OCI-LY3 (cell line): Measurements from ENCODE around the gene CHID1.

Experiments used
- H2AFZ ChIP-seq: fragments of 200-600, 300-600 bp; shearing (Covaris generic); 2 replicates; pipeline ENCODE4 v1.6.0; 2014; ENCODE audit warnings: antibody characterized with exemption, low read depth, low read length
- H3K27ac ChIP-seq: fragments of 200-600, 300-600 bp; sonication (generic); 2 replicates; pipeline ENCODE4 v1.5.1; 2014; ENCODE audit warnings: mild to moderate bottlenecking, low read length, moderate library complexity, mixed read lengths
- H3K27me3 ChIP-seq: fragments of 200-600, 300-600 bp; sonication (generic); 2 replicates; pipeline ENCODE4 v1.6.1; 2014; ENCODE audit warnings: low read depth, low read length, mixed read lengths
- H3K36me3 ChIP-seq: fragments of 200-600, 300-600 bp; sonication (generic); replicated peaks from 2 replicates; pipeline ENCODE3; 2014; ENCODE audit warnings: low read depth, low read length, mixed read lengths
- H3K4me1 ChIP-seq: fragments of 300-600, 200-600 bp; sonication (generic); 2 replicates; pipeline ENCODE4 v1.6.1; 2014; ENCODE audit warnings: low read length, mixed read lengths
- H3K4me2 ChIP-seq: fragments of 200-600, 300-600 bp; sonication (generic); 2 replicates; pipeline ENCODE4 v1.6.1; 2014; ENCODE audit warnings: low read length, mixed read lengths
- H3K4me3 ChIP-seq: fragments of 300-600, 200-600 bp; sonication (generic); 2 replicates; pipeline ENCODE4 v1.5.1; 2014; ENCODE audit warnings: antibody characterized with exemption, mild to moderate bottlenecking, low read length, moderate library complexity
- H3K79me2 ChIP-seq: fragments of 300-600, 200-600 bp; shearing (Covaris generic); 2 replicates; pipeline ENCODE4 v1.6.1; 2014; ENCODE audit warnings: mild to moderate bottlenecking, low read length, mixed read lengths
- H3K9ac ChIP-seq: fragments of 300-600, 200-600 bp; shearing (Covaris generic); 2 replicates; pipeline ENCODE4 v1.6.0; 2014; ENCODE audit warnings: mild to moderate bottlenecking, low read length, moderate library complexity
- H3K9me3 ChIP-seq: fragments of 200-600, 300-600 bp; shearing (Covaris generic); 2 replicates; pipeline ENCODE4 v1.6.1; 2014; ENCODE audit warnings: low read length, mixed read lengths; ENCODE audit not compliant: insufficient read depth
- H4K20me1 ChIP-seq: fragments of 200-600, 300-600 bp; sonication (generic); 2 replicates; pipeline ENCODE4 v1.6.1; 2016; ENCODE audit warnings: low read length, mixed read lengths; ENCODE audit not compliant: insufficient read depth
- EZH2phosphoT487 ChIP-seq: fragments of 200-600 bp; shearing (Covaris generic); IDR thresholded peaks from 2 replicates; pipeline ENCODE4 v1.6.1; 2018; ENCODE audit warnings: antibody characterized with exemption, mixed run types, low read depth
- TF ChIP-seq, protein P1 (sequence below): fragments of 200-600, 300-600 bp; sonication (generic); IDR thresholded peaks from 2 replicates; pipeline ENCODE4 v1.5.1; 2014; ENCODE audit warnings: antibody characterized with exemption, low read length, low read depth

CHID1 gene

DNA sequence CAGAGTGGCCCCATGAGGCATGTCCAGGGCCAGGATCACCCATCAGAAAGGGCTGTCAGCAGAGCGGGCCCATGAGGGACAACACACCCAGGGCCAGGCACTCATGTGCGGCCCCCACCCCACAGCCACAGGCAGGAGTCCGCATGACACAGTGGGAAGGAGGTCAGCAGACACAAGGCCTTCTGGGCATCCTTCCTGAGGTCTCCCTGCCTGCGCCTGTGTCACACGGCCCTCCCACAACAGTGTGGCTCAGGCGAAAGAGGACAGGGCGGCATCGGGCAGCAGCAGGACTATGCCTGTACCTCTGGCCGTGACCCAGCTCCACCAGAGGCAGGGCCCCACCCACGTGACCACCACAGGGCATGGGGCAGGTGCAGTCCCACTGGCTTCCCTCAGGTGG, 27.1 kb downstream of the CHID1 start:
- Histone ChIP-seq H3K4me1 (no peaks in the 10 kb centered on the region), H3K27ac (no peak overlapping the region), H4K20me1 (no peaks in the 10 kb centered on the region), H3K9me3 (no peaks in the 10 kb centered on the region), H3K9ac (no peak overlapping the region), H3K27me3 (no peaks in the 10 kb centered on the region), H3K79me2 (no peaks in the 10 kb centered on the region), H3K4me3 (no peak overlapping the region), H3K4me2 (no peak overlapping the region), H2AFZ (no peak overlapping the region), H3K36me3 (peaks cover 2% of the 10 kb centered on the region)
- TF ChIP-seq, protein P1, sequence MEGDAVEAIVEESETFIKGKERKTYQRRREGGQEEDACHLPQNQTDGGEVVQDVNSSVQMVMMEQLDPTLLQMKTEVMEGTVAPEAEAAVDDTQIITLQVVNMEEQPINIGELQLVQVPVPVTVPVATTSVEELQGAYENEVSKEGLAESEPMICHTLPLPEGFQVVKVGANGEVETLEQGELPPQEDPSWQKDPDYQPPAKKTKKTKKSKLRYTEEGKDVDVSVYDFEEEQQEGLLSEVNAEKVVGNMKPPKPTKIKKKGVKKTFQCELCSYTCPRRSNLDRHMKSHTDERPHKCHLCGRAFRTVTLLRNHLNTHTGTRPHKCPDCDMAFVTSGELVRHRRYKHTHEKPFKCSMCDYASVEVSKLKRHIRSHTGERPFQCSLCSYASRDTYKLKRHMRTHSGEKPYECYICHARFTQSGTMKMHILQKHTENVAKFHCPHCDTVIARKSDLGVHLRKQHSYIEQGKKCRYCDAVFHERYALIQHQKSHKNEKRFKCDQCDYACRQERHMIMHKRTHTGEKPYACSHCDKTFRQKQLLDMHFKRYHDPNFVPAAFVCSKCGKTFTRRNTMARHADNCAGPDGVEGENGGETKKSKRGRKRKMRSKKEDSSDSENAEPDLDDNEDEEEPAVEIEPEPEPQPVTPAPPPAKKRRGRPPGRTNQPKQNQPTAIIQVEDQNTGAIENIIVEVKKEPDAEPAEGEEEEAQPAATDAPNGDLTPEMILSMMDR, result no peak
- no peak for TF ChIP-seq EZH2phosphoT487

DNA sequence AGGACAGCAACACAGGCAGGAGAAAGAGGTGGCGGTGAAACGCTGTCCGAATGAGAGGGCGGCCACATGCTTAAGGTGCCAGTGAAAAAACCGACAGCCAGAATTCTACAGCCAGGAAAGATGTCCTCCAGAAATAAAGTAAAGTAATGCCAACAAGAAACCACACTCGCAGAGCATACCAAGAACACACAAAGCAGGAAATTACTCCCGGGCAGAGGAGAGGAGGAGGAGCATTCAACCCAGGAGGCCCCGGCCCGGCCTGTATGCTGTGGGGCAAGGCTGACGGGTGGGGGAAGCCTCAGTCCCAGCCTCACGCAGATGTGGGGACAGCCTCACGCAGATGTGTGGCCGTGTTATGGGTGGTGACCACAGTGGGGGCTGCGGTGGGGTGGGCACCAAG, 28.0 kb downstream of the CHID1 start:
- Histone ChIP-seq H3K27ac (no peak overlapping the region), H3K9ac (no peak overlapping the region), H3K9me3 (no peaks in the 10 kb centered on the region), H3K27me3 (no peaks in the 10 kb centered on the region), H4K20me1 (no peaks in the 10 kb centered on the region), H3K4me3 (no peak overlapping the region), H2AFZ (no peak overlapping the region), H3K79me2 (no peaks in the 10 kb centered on the region), H3K4me1 (no peaks in the 10 kb centered on the region), H3K36me3 (peaks cover 2% of the 10 kb centered on the region), H3K4me2 (no peak overlapping the region)
- TF ChIP-seq, protein P1, result no peak
- no peak for TF ChIP-seq EZH2phosphoT487

DNA sequence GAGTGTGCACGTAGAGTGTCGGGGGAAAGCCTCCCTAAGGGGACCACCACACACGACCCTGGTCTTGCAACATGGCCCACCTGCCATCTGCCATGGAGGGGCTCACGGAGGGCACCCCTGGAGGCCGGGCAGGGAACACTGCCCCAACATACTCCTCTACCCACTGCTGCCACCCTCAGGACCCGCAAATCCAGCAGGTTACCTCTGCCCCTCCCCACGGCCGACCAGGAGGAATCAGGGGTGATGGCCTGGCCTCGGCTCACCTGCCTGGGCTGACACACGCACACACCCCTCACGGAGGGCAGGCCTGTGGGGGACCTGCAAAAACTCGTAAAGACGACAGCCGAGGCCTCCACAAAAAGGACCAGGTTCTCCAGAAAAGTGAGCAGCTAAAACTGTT, 30.2 kb downstream of the CHID1 start:
- Histone ChIP-seq H3K9ac (no peak overlapping the region), H2AFZ (no peak overlapping the region), H3K4me1 (no peaks in the 10 kb centered on the region), H3K27ac (no peak overlapping the region), H3K36me3 (peaks cover 2% of the 10 kb centered on the region), H3K27me3 (no peaks in the 10 kb centered on the region), H3K9me3 (no peaks in the 10 kb centered on the region), H4K20me1 (no peaks in the 10 kb centered on the region), H3K4me3 (no peak overlapping the region), H3K79me2 (no peaks in the 10 kb centered on the region), H3K4me2 (no peak overlapping the region)
- no peak for TF ChIP-seq EZH2phosphoT487
- TF ChIP-seq, protein P1, result no peak

DNA sequence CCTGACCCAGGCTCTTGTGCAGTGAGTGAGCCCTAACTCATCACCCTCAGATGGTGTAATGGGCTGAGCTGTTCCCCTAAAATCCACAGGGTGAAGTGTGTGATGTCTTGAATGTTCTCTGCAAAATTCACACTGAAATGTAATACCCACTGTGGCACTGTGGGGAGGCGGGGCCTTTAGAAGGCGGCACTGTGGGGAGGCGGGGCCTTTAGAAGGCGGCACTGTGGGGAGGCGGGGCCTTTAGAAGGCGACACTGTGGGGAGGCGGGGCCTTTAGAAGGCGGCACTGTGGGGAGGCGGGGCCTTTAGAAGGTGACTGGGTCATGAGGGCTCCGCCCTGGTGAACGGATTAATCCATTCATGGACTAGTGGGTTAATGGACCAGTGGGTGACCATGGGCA, 33.0 kb downstream of the CHID1 start:
- H3K79me2 ChIP-seq, result no peaks in the 10 kb centered on the region
- no peak overlapping the region for H3K4me3 ChIP-seq
- H3K36me3 ChIP-seq, result peaks cover 2% of the 10 kb centered on the region
- TF ChIP-seq, protein P1, result no peak
- TF ChIP-seq EZH2phosphoT487, result no peak
- H3K27ac ChIP-seq, result no peak overlapping the region
- H2AFZ ChIP-seq, result no peak overlapping the region
- no peaks in the 10 kb centered on the region for H3K9me3 ChIP-seq
- H3K4me1 ChIP-seq, result no peaks in the 10 kb centered on the region
- H4K20me1 ChIP-seq, result peaks cover under 1% of the 10 kb centered on the region; the same call in 1 of the 2 replicates
- no peaks in the 10 kb centered on the region for H3K27me3 ChIP-seq
- H3K9ac ChIP-seq, result no peak overlapping the region
- H3K4me2 ChIP-seq, result no peak overlapping the region
